DMS114 treated with DMSO at 0.1 percent for 48 hours (cell line): ENCODE results near the gene DMRTC2.

Experiments
- DNase-seq: peaks from one replicate; lab custom pipeline; 2025; ENCODE audit not compliant: unreplicated experiment; lab: John Stamatoyannopoulos, UW

The DMRTC2 gene

GRCh38 chr19:41845001-41845050 lies at the start of gene DMRTC2:
TSS of gene DMRTC2 (plus strand) at chr19:41845042. CDS start at chr19:41847429, 2,387 bp downstream.
- DNase-seq, result no peak

- no peak for DNase-seq
These were observed 48.5 kb upstream of the DMRTC2 start, which contains the start of gene CEACAM3 for GRCh38 chr19:41796362-41796761. TSS of gene CEACAM3 (plus strand) at chr19:41796587. CDS start at chr19:41796678, 91 bp downstream.

- no peak for DNase-seq
These were observed 47.9 kb upstream of the DMRTC2 start for GRCh38 chr19:41796901-41797300.

DNA sequence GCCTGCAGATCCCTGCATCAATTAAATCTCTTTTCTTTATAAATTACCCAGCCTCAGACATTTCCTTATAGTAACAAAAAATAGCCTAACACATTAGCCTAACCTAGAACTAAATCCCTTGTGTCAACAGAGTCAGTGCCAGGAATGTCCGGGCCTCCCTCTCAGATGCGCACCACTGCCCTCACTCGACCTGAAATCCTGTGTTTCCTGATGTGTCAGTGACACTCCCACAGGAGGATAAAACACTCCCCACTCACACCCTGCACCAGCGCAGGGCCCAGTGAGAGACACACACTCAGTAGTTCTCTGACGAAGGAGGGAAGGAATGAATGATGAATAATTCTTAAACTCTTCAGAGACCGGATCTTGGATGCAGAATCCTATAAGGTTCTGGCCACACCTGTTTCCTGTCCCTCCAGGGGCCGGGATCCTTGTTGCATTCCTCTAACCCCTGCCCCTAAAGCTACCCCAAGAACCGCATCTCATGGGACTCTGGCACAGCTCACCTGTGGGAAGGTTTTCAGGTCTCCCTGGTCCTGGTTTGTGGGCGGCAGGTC lies 45.3 kb upstream of the DMRTC2 start:
- DNase-seq, result no peak

DNA sequence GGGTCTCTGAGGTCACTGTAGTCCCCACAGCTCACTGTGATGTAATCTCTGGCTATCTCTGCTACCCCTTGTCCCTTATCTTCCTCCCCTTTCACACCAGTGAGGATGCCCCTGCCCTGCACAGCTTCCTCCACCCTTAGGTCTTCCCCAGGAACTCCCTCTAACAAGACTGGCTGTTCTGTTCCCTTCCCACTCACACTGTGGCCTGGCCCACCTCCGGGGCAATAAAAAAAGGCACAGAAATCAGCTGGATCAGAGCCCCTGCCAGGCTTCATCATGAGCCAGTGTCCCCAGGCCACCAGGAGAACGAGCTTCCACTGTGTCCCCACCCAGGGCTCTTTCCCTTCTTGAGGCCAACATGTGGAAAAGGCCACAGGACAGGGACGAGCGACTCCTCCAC lies 43.8 kb upstream of the DMRTC2 start:
- DNase-seq, result no peak

GRCh38 chr19:41801792-41802211 lies 43.0 kb upstream of the DMRTC2 start:
- DNase-seq, result no peak

- DNase-seq, result no peak
These were observed 42.1 kb upstream of the DMRTC2 start for GRCh38 chr19:41802770-41803169.

GRCh38 chr19:41804336-41804735 lies 40.5 kb upstream of the DMRTC2 start:
- no peak for DNase-seq

- no peak for DNase-seq
These were observed 37.7 kb upstream of the DMRTC2 start for GRCh38 chr19:41807176-41807575.

DNA sequence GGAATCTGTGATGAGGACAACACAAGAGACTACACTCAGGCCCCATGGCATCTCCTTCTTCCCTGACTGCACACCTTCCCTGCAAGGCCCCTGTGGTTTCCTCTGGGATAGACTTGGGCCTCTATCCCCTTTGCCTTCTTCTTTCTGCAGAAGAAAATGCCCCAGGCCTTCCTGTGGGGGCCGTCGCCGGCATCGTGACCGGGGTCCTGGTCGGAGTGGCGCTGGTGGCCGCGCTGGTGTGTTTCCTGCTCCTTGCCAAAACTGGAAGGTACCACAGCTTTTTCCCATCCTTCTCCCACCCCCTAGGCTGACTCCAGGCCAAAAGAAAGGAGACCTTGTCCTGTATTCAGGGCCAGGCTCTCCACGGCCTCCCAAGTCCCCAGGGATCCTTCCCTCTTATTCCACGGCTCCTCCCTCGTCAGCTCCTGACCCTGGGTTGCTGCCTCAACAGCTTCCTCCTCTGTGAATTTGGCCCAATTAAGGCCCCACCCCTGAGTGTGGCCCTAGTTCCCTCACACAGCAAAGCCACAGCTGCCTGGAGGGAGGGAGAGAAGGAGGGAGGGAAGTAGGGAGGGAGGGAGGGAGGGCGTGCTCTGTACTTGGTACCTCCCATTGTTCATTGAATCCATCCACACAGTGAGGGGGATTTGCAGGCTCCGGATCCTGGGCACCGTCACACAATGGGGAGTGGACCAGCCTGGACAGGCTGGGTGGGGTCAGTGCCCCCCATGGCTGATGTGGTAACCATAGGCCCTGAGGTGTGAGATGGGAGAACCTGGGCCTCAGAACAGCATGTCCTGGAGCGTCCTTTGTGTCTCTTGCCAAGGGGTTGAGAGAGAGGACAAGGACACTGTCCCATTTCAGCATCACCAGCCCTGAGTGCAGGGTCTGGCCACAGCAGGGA lies 35.9 kb upstream of the DMRTC2 start:
- no peak for DNase-seq

DNA sequence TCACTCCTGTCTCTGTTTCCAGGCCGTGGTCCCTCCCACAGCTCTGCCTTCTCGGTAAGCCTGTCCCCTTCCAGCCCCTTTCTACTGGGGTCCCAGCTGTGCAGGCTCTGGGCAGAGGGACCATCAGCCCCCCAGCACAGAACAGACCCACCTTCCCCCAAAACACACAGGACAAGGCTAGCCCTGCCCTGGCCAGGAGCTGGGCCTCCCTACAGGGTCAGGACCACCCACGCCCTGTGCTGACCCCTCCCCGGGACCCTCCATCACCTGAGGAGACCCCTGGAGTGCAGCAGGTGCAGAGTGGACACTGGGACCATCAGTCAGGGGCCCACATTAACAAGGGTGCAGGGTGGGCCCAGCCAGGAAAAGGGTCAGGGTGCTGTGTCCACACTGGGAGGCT lies 34.5 kb upstream of the DMRTC2 start:
- no peak for DNase-seq

DNA sequence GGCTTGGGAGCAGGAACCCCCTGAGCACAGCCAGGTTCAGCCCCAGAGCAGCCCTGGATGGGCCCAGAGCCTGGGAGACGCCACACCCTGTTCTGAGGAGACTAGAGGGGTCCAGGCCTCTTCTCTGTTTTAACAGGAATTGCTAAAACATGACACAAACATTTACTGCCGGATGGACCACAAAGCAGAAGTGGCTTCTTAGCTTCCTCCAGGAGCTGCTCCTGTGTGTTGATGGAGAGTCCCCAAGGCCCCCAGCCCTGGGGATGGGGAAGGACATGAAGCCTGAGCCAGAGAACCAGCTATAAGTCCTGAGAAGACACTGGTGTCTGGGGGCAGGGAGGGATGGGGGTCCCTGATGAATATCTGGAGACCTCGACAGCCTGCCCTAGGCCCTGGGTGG lies 33.8 kb upstream of the DMRTC2 start:
- DNase-seq, result no peak

DNA sequence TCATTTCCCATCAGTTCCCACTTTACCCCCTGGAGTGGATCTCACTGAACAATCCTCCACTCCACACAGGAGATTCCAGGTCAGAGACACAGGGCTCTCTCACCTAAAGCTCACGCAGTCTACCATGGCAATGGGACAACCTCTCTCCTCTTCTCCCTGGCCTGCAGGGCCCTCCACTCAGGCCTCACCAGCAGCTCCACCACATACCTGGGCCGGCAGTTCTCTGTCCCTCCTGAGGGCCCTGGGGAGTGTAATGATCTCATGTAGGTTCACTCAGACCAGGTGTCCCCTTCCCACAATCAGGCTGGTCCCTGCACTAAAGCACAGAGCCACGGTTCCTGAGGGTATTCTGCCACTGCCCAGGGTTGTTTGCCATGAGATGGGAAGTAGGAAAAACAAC lies 32.9 kb upstream of the DMRTC2 start:
- no peak for DNase-seq

DNA sequence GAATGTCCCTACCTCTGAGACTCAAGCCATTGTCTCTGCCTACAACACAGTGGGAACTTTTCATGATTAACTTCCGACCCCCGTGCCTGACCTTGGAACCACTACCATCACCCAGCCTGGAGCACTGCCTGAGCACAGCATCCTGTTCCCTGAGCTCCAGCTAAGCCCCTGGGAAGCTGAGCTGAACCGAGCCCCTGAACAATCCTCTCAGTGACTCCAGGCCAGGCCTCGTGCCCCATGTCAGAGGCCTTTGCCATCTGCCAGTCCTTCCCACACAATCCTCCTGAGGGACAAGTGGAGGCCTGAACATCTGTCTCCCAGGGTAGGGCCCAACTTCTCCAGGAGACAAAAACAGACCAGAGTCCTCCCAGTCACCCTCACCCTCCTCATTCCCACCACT lies 30.9 kb upstream of the DMRTC2 start:
- no peak for DNase-seq

- no peak for DNase-seq
These were observed 29.5 kb upstream of the DMRTC2 start for GRCh38 chr19:41815301-41815700.

DNA sequence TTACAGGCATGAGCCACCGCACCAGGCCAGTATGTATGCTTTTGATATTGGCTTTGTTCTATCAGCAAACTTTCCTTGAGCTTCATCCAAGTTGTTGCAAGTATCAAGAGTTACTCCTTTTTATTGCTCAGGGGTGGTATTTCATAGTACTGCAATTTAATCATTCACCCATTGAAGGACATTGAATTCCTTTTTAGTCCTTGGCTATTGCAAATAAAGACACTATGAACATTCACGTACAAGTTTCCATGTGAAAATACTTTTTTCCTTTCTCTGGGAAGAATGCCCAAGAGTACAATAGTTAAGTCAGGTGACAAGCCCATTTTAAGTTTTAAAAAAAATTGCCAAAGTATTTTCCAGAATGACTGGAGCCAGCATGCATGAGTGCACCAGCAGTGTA lies 28.1 kb upstream of the DMRTC2 start:
- no peak for DNase-seq

- peak; percentile 59 for DNase-seq
These were observed 23.7 kb upstream of the DMRTC2 start for GRCh38 chr19:41821003-41821735.

DNA sequence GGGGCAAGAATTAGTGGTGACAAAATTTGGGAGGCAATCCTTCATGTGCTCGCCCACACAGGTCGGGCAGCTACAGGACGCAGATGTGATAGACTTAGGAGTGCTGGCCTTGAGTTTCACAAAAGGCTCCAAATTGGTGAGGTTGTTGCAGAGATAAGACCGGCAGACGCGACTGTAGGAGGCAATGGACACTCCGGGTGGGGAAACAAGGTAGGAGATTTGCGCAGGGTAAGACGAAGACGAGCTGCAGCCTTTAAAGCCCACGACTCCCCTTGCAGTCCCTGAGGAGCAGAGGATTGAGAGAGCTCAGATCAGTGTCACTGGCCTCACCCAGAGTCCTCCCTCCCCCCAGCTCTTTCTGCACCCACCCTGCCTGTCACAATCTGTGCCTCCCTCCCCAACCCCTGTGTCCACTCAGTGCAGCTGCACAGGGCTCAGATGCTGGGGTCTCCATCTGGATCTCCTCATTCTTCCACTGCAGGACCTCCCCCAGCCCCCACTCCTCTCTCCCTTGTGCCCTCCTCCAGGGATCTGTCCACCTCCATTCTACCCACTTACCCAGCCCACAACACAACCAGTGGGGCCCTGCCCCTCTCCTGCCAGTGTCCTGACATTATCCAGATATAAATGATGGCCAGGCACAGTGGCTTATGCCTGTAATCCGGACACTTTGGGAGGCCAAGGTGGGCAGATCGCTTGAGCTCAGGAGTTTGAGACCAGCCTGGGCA lies 6.7 kb upstream of the DMRTC2 start:
- DNase-seq, result no peak

- no peak for DNase-seq
These were observed 5.6 kb upstream of the DMRTC2 start for GRCh38 chr19:41839211-41839610.

- DNase-seq, result no peak
These were observed 1.5 kb upstream of the DMRTC2 start for GRCh38 chr19:41843371-41843770.

DNA sequence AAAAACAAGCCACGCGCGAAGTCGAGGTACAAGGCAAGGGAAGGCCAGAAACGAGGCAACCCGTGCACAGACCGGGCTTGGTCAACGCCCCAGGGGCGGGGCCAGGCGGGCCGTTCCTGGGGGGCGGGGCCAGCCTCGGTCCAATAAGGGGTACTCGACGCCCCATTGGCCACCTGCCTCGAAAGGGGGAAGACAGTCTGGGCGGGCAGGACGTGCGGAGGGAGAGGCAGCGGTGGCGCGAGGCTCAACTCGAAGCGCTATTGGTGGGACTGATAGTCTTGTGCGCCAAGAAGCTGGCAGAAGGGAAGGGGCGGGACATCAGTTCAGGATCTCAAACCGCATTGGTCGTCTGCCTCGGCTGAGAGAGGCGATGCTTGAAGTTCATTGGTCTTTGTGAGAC lies 241 bp upstream of the DMRTC2 start, which contains the start of gene LYPD4:
TSS of gene LYPD4 (minus strand) at position 83 of the 400 bp plus-strand sequence. CDS start 5,398 bp downstream, outside the sequence.
- no peak for DNase-seq
